Omental fat pad (tissue), 4 donors: ENCODE measurements around the gene MGAT3. TPM values are rescaled to one million over a fixed set of nuclear protein-coding genes. Genes with fewer than 3 reads are reported as not detected.

Experiments
- ATAC-seq: fragments of 150-250 bp; one replicate; pipeline ENCODE4 v1.9.1; 2016; ENCODE audit warnings: mild to moderate bottlenecking, moderate library complexity; ENCODE audit not compliant: low FRiP score
- DNase-seq: peaks from one replicate; pipeline ENCODE4 v3.0.0-alpha.2; 2019; ENCODE audit warnings: low spot score
- total RNA-seq, 4 donors: library from RNA; depleted of rRNA; stranded (reverse); fragments of >200 nt; gene quantifications; one replicate each; pipeline ENCODE4 v1.1.0, GENCODE V29; 2016
- TF ChIP-seq, protein P1 (sequence below), 3 donors: fragments of 450-650 bp; IDR thresholded peaks; one replicate each; pipeline ENCODE4 v1.5.1; 2016 to 2017; ENCODE audit warnings: antibody characterized with exemption in 3 of 3, mild to moderate bottlenecking in 3 of 3, moderate library complexity in 2 of 3

Gene MGAT3
- total RNA-seq, 4 donors from 2014 or later = 4.1 to 23.5 (median 9.9) TPM

DNA sequence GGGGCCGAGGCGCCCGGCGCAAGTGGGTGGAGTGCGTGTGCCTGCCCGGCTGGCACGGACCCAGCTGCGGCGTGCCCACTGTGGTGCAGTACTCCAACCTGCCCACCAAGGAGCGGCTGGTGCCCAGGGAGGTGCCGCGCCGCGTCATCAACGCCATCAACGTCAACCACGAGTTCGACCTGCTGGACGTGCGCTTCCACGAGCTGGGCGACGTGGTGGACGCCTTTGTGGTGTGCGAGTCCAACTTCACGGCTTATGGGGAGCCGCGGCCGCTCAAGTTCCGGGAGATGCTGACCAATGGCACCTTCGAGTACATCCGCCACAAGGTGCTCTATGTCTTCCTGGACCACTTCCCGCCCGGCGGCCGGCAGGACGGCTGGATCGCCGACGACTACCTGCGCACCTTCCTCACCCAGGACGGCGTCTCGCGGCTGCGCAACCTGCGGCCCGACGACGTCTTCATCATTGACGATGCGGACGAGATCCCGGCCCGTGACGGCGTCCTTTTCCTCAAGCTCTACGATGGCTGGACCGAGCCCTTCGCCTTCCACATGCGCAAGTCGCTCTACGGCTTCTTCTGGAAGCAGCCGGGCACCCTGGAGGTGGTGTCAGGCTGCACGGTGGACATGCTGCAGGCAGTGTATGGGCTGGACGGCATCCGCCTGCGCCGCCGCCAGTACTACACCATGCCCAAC lies 31.2 kb downstream of the MGAT3 start:
- DNase-seq = no peak
- no peak for ATAC-seq

DNA sequence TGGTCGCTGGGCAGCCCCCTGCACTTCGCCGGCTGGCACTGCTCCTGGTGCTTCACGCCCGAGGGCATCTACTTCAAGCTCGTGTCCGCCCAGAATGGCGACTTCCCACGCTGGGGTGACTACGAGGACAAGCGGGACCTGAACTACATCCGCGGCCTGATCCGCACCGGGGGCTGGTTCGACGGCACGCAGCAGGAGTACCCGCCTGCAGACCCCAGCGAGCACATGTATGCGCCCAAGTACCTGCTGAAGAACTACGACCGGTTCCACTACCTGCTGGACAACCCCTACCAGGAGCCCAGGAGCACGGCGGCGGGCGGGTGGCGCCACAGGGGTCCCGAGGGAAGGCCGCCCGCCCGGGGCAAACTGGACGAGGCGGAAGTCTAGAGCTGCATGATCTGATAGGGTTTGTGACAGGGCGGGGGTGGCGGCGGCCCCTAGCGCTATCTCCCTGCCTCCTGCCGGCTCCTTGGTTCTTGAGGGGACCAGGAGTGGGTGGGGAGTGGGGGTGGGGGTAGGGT lies 31.8 kb downstream of the MGAT3 start:
- no peak for DNase-seq

More for the DNA sequence above, 31.2 kb downstream of the MGAT3 start:
- TF ChIP-seq, protein P1, sequence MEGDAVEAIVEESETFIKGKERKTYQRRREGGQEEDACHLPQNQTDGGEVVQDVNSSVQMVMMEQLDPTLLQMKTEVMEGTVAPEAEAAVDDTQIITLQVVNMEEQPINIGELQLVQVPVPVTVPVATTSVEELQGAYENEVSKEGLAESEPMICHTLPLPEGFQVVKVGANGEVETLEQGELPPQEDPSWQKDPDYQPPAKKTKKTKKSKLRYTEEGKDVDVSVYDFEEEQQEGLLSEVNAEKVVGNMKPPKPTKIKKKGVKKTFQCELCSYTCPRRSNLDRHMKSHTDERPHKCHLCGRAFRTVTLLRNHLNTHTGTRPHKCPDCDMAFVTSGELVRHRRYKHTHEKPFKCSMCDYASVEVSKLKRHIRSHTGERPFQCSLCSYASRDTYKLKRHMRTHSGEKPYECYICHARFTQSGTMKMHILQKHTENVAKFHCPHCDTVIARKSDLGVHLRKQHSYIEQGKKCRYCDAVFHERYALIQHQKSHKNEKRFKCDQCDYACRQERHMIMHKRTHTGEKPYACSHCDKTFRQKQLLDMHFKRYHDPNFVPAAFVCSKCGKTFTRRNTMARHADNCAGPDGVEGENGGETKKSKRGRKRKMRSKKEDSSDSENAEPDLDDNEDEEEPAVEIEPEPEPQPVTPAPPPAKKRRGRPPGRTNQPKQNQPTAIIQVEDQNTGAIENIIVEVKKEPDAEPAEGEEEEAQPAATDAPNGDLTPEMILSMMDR (IDR thresholded peaks at IDR 0.05) = no peak

DNA sequence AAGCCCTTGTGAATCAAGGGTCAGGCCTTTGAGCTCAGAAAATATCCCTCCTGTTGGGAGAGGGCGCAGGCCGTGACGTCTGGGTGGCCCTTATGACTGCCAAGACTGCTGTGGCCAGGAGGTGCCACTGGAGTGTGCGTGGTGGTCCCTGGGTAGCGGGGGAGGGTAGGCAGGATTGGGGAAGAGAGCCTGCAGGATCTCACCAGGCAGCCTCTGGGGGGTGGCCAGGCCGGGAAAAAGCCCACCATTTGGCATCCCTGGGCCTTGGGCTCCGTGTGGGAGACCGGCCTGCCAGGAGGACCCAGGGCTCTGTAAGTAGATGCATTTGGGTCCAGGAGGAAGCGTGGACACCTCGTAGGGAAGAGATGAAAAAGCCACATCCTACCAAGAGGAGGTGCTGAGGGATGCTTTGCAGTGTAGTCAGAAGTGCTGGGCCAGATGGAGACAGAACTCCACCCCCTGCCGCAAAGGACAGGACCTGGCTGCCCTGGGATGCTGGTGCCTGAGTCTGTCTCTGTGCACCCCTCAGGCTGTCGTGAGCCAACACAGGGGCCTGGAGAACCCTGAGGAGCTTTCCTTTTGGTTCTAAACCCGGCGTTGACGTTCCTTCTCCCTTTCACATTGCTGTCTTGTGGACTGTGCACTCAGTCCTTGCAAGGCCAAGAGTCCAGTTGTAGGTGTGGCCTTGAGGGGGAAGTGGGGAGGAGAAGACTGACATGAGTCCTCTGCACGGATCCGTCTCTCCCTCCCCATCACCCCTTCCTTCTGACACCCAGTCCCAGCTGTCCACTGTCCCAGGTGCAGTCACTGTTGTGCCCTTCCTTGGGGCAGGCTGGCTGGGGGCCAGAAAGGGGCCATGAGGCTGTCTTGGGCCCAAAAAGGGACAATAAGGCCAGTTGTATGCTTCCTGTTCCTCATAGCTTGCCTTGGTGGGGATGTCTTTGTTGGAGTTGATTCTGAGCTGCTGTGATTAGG lies 32.6 kb downstream of the MGAT3 start:
- TF ChIP-seq, protein P1 (IDR thresholded peaks at IDR 0.05) = no peak
- ATAC-seq (no peak), DNase-seq (no peak)

More for the DNA sequence above, 31.8 kb downstream of the MGAT3 start:
- TF ChIP-seq, protein P1 (IDR thresholded peaks at IDR 0.05) = no peak
- no peak for ATAC-seq

DNA sequence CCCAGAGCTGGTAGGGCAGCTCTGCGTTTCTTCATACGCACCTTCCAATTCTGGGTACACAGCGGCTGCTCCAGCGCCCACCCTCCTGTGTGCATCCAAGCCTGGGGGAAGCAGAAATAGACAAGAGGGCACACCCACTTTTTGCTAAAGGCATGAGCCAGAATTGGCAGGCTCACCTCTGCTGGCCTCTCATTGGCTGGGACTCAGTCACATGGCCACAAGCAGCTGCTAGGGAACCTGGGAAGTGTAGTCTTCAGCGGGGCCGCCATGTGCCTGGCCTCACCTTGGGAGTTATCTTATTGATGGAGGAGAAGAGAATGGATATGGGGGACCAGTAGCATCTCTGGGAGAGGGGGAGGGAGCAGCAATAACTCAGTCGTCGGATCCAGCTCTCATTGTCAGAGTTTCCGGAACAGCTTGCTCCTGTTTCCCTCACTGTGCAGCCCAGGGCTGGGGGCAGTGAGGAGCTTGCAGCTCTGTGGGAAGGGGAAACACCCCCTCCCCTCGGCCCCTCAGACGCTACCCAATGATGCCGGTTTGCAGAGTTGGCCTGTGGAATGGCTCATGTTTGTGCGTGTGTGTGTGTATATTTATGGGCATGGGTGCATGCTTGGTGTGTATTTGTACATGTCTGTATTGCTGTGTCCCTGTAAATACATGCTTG lies 33.5 kb downstream of the MGAT3 start:
- peak; percentile 65 for ATAC-seq
- TF ChIP-seq, protein P1 (IDR thresholded peaks at IDR 0.05) = no peak
- DNase-seq = peak; percentile 74

DNA sequence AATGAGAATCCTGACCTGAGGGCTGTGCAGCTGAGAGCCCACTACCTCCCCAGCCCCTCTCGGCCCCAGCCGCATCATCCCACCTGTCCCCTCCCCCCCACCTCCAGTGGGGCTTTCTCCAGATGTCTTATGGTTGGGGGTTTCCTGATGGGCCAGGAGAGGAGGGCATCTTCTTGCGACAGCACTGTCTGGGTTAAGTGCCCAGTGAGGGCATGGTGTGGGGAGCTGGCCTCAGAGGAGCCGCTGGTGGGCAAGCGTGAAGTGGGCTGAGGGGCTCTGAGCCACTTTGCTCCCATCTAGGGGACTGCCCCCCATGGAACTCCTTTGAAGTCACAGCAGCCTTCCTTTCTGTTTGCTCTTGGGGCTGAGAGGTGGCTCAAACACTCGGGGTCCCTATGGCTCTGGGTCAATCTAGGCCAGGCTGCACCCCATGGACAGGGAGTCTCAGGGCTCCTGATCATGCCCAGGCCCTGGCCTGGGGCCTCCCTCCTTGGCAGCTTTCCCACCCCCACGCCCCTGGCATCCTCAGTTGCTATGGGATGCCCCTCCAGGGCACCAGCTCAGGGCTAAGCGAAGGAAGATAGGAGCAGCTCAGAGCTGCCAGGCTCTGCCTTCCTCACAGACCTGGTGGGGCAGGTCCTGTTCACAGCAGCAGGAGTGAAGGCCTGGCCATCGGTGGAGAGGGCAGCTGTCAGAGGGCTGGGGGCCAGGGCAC lies 34.3 kb downstream of the MGAT3 start:
- ATAC-seq (no peak), DNase-seq (no peak)
- TF ChIP-seq, protein P1 (IDR thresholded peaks at IDR 0.05) = no peak

DNA sequence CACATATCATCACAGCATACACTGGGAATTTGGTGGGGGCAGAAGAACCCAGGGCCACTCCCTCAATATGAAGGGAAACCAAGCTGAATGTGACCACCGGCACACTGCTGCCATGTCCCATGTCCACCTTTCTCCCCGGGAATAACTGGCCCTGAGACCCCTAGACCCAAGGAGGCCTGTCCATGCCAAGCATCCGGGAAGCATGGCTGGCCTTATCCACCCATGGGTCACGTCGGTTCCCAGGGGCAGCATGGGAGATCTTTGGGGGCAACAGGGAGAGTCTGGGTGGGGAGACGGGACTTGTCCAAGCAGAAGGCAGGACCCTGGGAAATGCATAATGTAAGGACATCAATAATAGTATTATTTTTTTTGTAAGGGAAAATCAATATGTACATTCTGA lies 34.9 kb downstream of the MGAT3 start:
- TF ChIP-seq, protein P1 (IDR thresholded peaks at IDR 0.05) = no peak
- DNase-seq (no peak), ATAC-seq (no peak)
